GM12875 (cell line): ENCODE results near the gene ELMO3.

Source experiments
- H3K4me3 ChIP-seq: one replicate; pipeline ENCODE4 v1.5.1; 2011; ENCODE audit warnings: low read depth, low read length, control low read depth
- TF ChIP-seq, protein P1 (sequence below): IDR thresholded peaks from 2 replicates; pipeline ENCODE4 v1.5.1; 2011; ENCODE audit warnings: low read depth, mild to moderate bottlenecking, control low read depth, inconsistent platforms, low read length, moderate library complexity, borderline replicate concordance; ENCODE audit not compliant: insufficient read depth

The ELMO3 gene, protein sequence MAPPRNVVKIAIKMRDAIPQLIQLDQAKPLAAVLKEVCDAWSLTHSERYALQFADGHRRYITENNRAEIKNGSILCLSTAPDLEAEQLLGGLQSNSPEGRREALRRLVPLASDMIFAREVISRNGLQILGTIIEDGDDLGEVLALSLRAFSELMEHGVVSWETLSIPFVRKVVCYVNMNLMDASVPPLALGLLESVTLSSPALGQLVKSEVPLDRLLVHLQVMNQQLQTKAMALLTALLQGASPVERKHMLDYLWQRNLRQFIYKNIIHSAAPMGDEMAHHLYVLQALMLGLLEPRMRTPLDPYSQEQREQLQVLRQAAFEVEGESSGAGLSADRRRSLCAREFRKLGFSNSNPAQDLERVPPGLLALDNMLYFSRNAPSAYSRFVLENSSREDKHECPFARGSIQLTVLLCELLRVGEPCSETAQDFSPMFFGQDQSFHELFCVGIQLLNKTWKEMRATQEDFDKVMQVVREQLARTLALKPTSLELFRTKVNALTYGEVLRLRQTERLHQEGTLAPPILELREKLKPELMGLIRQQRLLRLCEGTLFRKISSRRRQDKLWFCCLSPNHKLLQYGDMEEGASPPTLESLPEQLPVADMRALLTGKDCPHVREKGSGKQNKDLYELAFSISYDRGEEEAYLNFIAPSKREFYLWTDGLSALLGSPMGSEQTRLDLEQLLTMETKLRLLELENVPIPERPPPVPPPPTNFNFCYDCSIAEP

DNA sequence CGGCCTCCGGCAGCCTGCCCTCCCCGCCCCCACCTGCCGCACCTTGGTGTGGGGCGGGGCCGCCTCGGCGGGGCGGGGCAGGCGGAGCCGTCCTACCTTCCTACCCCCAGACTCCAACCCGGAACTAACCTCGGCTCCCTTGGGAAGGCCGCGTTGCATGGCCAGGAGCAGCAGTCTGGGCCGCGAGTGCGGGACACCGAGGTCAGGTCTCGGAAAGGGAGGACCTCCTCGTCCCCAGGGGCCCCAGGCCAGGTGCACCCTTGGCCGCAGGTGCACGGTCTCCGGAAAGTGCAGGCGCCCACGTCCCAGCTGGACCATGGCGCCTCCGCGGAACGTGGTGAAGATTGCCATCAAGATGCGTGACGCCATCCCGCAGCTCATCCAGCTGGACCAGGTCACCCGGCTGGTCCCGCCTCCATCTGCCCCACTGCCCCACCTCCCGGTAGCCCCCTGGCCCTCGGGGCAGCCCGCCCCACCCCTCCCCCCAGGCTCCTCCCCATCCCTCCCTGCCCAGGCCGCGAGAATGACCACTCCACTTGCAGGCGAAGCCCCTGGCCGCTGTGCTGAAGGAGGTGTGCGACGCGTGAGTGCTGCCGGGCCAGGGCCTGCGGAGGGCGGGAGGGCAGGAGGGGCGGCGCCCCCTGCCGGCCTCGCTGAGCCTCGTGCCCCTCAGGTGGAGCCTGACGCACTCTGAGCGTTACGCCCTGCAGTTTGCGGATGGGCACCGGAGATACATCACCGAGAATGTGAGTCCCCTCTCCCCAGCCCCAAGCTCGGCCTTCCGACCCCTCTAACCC lies at the start of gene ELMO3:
TSS of gene ELMO3 (plus strand) at position 121 of the 797 bp plus-strand sequence. CDS start at position 317, 196 bp downstream.
- no peak within 1 kb of the TSS for H3K4me3 ChIP-seq
- TF ChIP-seq, protein P1, sequence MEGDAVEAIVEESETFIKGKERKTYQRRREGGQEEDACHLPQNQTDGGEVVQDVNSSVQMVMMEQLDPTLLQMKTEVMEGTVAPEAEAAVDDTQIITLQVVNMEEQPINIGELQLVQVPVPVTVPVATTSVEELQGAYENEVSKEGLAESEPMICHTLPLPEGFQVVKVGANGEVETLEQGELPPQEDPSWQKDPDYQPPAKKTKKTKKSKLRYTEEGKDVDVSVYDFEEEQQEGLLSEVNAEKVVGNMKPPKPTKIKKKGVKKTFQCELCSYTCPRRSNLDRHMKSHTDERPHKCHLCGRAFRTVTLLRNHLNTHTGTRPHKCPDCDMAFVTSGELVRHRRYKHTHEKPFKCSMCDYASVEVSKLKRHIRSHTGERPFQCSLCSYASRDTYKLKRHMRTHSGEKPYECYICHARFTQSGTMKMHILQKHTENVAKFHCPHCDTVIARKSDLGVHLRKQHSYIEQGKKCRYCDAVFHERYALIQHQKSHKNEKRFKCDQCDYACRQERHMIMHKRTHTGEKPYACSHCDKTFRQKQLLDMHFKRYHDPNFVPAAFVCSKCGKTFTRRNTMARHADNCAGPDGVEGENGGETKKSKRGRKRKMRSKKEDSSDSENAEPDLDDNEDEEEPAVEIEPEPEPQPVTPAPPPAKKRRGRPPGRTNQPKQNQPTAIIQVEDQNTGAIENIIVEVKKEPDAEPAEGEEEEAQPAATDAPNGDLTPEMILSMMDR: 0 out of 2 replicates have a peak, but pooled peaks have one; percentile 19

DNA sequence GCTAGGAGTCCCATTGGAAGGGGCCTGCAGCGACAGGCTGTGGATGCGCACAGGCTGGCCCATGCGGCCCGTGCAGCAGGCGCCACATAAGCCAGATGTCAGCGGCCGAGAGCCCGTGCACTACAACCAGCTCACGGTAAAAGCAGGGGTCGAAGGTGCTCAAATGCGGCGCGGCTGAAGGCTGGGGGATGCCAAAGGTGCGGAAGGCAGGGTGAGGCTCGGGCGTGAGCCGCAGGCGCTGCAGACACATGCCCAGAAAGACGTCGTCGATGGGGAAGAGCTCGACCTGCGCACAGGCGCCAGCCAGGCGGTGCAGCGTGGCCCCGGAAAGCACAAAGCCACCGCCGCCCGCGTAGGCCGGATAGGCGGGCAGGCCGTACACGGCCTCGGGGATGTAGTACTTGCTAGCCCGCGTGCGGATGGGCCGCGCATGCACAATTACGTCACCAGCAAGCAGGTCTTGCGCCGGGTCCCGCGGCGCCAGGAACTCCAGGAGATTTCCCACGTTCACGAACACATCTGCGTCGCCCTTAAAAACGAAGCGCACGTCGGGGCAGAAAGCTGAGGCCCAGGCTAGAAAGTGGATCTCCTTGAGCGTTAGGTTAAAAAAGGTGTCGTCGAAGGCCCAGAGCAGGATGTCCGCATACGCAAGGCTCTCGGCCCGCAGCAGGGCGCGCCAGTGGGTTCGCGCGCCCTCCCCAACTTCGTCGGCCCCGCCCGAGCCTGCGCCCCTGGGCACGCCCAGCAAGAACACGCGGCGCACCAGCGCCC lies 49.5 kb upstream of the ELMO3 start:
- TF ChIP-seq, protein P1: no peak
- no peak overlapping the region for H3K4me3 ChIP-seq

DNA sequence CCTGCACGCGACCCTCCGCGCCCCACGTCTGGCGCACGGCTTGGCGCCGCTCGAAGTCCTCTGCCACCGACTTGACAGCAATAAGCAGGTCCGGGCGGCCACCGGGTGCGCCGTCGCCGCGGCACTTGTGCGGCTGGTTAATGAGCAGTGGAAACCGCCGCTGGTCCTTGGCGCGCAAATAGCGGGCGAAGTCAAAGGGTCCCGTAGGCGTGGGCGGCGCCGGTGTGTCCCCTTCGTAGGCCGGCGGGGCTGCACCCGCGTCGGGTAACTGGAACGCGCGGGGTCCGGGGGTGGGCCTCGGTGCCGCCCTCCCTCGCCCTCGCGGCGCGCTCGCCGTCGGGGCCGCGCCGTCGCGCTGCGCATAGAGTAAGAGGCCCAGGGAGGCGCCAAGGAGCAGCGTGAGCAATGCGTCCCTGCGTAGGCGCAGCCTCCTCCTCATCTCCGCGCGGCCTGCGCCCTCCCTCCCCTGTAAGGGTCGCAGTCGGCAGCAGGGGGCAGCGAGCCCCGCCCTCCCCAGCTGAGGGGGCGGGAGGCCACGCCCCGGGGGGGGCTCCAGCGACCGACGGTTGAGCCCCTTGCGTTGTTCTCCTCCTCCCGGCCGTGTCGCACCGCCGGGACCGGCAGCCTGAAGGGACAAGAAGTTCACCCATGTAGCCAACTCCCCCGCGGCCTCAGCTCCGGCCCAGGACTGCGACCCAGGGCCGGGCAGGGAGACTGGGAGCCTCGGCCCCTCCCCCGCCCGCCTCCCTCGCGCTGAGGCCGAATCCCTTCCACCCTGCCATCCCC lies 48.7 kb upstream of the ELMO3 start:
- TF ChIP-seq, protein P1: no peak
- peak overlapping the region; percentile 57 for H3K4me3 ChIP-seq

DNA sequence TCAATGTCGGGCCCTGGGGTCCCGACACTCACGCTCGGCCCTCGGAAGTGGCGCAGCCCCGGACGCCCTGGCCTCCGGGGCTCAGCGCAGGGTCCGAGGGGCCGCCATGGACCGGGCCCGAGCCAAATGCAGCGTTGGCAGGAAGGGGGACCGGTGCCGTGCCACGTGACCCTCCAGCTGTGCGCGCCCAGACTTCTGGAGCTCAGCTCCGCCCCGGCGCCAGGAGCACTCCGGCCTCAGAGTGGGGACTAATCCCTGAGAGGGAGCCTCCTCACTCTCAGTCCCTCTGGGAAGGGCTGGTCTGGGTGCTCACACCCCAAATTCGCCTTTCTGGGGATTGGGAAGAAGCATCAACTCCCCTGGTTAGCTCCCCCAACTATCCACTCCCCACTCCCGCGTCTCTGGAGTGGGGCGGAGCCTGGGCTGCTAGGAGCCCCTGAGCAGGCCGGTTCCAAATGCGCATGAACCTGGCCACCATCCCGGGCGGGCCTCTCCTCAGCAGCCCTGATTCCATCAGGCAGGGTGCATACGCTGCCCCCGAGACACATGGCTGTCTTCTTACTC lies 48.0 kb upstream of the ELMO3 start, which contains the start of gene B3GNT9:
TSS of gene B3GNT9 (minus strand) at position 166 of the 564 bp plus-strand sequence. CDS start 513 bp downstream, outside the sequence.
- TF ChIP-seq, protein P1: no peak
- peak within 1 kb of the TSS; percentile 57 for H3K4me3 ChIP-seq

DNA sequence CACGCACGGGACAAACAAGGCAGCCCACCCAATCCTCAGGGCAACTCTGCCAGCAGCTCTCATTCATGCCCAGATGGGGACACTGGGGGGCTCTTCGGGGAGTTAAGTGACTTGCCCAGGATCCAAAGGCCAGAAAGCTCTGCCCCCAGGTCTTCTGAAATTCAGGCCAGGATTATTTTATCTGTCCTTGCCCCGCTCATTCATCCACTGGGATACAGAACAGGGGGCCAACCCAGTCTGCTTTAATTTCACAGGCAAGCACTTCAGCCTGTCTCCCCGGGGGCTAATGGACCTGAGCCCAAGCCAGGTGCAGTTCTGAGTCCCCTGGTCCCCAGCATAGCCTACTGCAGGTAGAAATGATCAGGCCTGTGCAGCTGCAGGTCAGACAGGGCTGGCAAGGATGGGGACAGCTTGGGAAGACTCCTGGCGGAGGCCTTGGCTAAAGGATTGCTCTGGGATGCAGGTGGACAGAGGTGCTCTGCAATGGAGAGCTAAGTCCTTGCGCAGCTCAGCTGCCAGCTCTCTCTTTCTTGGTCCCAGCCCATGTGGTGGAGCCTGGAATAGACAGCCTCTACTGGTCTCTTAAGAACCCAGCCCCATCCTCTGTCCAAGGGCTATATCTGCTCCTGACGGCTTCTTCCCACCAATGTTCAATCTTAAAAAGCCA lies 47.4 kb upstream of the ELMO3 start:
- H3K4me3 ChIP-seq: no peak overlapping the region
- TF ChIP-seq, protein P1: no peak
